HL-60 (cell line): ENCODE results near the gene SPP1.

ENCODE experiments used
- DNase-seq, 2 experiments: peaks; one replicate each; pipeline ENCODE4 v3.0.0-alpha.2; 2010 to 2020; ENCODE audit warnings: low read depth in 1 of 2, low spot score in 1 of 2
- H3K27ac ChIP-seq: fragments of 250-450 bp; sonication (Bioruptor Pico); replicated peaks from 2 replicates; pipeline ENCODE4 v1.5.1; 2020; ENCODE audit warnings: mild to moderate bottlenecking, moderate library complexity
- H3K27me3 ChIP-seq: fragments of 250-450 bp; sonication (Bioruptor Pico); 2 replicates; pipeline ENCODE4 v1.5.1; 2021; ENCODE audit warnings: mild to moderate bottlenecking, moderate library complexity; ENCODE audit not compliant: insufficient read depth, poor library complexity, severe bottlenecking
- H3K4me3 ChIP-seq: replicated peaks from 2 replicates; pipeline ENCODE4 v1.5.1; 2011; ENCODE audit warnings: mild to moderate bottlenecking, control low read depth, low read length; ENCODE audit not compliant: insufficient read depth
- GABPA ChIP-seq: IDR thresholded peaks from 2 replicates; pipeline ENCODE4 v1.6.1; 2012; ENCODE audit warnings: low read depth
- POLR2AphosphoS5 ChIP-seq: IDR thresholded peaks from 2 replicates; pipeline ENCODE4 v1.6.1; 2012; ENCODE audit warnings: low read depth
- SPI1 ChIP-seq: IDR thresholded peaks from 2 replicates; pipeline ENCODE4 v1.6.1; 2012; ENCODE audit warnings: low read depth, mild to moderate bottlenecking, borderline replicate concordance
- TF ChIP-seq, protein P1 (sequence below): IDR thresholded peaks from 2 replicates; pipeline ENCODE4 v1.6.1; 2012; ENCODE audit warnings: low read depth; ENCODE audit not compliant: insufficient replicate concordance
- TF ChIP-seq, protein P2 (sequence below): IDR thresholded peaks from one replicate; pipeline ENCODE4 v1.5.1; 2011; ENCODE audit warnings: low read length, control low read depth, inconsistent platforms; ENCODE audit not compliant: insufficient read depth

SPP1 gene

DNA sequence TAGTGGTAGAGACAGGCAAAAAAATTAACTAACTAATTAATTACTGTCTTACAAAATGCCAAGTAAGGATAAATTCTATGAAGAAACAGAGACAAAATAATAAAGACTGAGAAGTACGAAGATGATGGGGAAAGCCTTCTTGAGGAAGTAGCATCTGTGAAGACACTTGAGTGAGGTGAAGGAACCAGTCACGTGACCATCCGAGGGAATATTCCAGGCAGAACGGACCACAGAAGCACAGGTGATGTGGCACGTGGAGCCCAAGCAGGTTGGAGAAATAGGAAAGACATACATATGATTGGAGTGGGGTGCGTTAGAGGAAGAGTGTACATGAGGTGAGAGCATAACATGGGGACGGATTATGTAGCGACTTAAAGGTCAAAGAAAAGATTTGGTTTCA is 30.5 kb upstream of the SPP1 start:
- TF ChIP-seq, protein P1, sequence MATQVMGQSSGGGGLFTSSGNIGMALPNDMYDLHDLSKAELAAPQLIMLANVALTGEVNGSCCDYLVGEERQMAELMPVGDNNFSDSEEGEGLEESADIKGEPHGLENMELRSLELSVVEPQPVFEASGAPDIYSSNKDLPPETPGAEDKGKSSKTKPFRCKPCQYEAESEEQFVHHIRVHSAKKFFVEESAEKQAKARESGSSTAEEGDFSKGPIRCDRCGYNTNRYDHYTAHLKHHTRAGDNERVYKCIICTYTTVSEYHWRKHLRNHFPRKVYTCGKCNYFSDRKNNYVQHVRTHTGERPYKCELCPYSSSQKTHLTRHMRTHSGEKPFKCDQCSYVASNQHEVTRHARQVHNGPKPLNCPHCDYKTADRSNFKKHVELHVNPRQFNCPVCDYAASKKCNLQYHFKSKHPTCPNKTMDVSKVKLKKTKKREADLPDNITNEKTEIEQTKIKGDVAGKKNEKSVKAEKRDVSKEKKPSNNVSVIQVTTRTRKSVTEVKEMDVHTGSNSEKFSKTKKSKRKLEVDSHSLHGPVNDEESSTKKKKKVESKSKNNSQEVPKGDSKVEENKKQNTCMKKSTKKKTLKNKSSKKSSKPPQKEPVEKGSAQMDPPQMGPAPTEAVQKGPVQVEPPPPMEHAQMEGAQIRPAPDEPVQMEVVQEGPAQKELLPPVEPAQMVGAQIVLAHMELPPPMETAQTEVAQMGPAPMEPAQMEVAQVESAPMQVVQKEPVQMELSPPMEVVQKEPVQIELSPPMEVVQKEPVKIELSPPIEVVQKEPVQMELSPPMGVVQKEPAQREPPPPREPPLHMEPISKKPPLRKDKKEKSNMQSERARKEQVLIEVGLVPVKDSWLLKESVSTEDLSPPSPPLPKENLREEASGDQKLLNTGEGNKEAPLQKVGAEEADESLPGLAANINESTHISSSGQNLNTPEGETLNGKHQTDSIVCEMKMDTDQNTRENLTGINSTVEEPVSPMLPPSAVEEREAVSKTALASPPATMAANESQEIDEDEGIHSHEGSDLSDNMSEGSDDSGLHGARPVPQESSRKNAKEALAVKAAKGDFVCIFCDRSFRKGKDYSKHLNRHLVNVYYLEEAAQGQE: no peak
- no peak for TF ChIP-seq GABPA

DNA sequence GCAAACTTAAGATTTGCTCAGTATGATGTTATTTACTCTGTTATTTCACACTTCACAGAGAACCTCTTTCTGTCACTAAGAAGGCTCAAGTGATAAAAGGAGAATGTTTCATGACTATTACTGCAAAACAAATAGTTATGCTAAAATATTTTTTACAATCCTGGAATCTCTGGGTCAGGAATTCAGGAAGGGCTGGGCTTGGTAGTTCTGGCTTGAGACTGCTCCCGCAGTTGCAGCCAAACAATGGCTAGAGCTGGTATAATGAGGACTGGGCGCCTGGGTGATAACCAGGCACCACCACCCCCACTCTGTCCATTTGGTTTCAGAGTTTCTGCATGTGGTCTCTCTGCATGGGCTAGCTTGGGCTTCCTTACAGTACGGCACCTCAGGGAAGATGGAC is 28.7 kb upstream of the SPP1 start:
- no peak overlapping the region for H3K27ac ChIP-seq
- TF ChIP-seq SPI1 (no peak), POLR2AphosphoS5 (no peak), GABPA (no peak)
- TF ChIP-seq, protein P1: no peak
- TF ChIP-seq, protein P2, sequence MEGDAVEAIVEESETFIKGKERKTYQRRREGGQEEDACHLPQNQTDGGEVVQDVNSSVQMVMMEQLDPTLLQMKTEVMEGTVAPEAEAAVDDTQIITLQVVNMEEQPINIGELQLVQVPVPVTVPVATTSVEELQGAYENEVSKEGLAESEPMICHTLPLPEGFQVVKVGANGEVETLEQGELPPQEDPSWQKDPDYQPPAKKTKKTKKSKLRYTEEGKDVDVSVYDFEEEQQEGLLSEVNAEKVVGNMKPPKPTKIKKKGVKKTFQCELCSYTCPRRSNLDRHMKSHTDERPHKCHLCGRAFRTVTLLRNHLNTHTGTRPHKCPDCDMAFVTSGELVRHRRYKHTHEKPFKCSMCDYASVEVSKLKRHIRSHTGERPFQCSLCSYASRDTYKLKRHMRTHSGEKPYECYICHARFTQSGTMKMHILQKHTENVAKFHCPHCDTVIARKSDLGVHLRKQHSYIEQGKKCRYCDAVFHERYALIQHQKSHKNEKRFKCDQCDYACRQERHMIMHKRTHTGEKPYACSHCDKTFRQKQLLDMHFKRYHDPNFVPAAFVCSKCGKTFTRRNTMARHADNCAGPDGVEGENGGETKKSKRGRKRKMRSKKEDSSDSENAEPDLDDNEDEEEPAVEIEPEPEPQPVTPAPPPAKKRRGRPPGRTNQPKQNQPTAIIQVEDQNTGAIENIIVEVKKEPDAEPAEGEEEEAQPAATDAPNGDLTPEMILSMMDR: no peak
- no peak overlapping the region for H3K4me3 ChIP-seq
- no peak for DNase-seq
- no peaks in the 10 kb centered on the region for H3K27me3 ChIP-seq

More for the DNA sequence above, 30.5 kb upstream of the SPP1 start:
- Histone ChIP-seq H3K27me3 (no peaks in the 10 kb centered on the region), H3K27ac (no peak overlapping the region), H3K4me3 (no peak overlapping the region)
- no peak for DNase-seq

DNA sequence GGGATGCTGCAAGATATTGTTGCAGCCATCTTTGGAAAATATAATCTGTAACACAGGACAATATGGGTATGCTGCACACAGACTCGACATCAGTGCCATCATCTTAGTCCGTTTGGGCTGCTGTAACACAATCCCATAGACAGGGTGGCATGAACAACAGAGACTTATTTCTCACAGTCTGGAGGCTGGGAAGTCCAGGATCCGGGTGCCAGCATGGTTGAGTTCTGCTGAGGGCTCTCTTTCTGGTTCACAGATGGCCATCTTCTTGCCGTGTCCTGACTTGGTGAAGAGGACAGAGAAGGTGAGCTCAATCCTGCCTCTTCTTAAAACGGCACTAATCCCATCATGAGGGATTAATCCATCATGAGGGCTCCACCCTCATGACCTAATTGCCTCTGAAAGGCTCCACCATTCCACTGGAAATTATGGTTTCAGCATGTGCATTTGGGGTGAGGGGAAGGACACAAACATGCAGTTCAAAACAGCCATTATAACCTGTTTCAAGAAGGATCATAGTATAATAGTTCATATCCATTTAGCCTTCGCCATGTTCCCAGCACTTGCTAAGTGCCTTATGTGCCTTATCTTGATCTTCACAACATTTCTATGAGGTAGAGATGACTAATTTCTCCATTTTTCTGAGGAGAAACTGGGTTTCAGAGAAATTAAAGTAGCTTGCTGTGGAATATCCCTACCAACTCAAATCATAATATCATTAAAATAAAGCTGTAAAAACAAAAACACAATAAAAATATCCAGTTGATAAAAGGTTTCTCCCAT is 27.9 kb upstream of the SPP1 start:
- Histone ChIP-seq H3K4me3 (no peak overlapping the region), H3K27ac (no peak overlapping the region), H3K27me3 (no peaks in the 10 kb centered on the region)
- DNase-seq: no peak
- TF ChIP-seq POLR2AphosphoS5 (no peak), GABPA (no peak), SPI1 (no peak)
- TF ChIP-seq, protein P1: no peak
- TF ChIP-seq, protein P2: no peak
